Esophagus muscularis mucosa (tissue), 4 donors: ENCODE measurements around the gene ANKRD44. TPM values are rescaled to one million over a fixed set of nuclear protein-coding genes. Genes with fewer than 3 reads are reported as not detected.
A peak's percentile ranks its signal among the peaks of the same experiment; 100 is the strongest.

Experiments
- DNase-seq: peaks from one replicate; pipeline ENCODE4 v3.0.0-alpha.2; 2017; ENCODE audit errors: extremely low spot score
- H3K27ac ChIP-seq, 4 donors: fragments of 200-600 bp; sonication (generic); replicated peaks in 1 of 4; 1 replicate in 3 of 4; 2 replicates in 1 of 4; pipeline ENCODE4 v1.5.1; 2016 to 2019; ENCODE audit warnings: mild to moderate bottlenecking in 1 of 4
- H3K27me3 ChIP-seq, 4 donors: fragments of 200-600 bp; sonication (generic); one replicate each; pipeline versions ENCODE4 v1.5.1 to v1.6.0; 2016 to 2019
- H3K36me3 ChIP-seq, 4 donors: fragments of 200-600 bp; sonication (generic); one replicate each; pipeline ENCODE4 v1.5.1; 2016 to 2019
- H3K4me1 ChIP-seq, 4 donors: fragments of 200-600 bp; sonication (generic); one replicate each; pipeline ENCODE4 v1.5.1; 2016 to 2019
- H3K4me3 ChIP-seq, 4 donors: fragments of 200-600 bp; sonication (generic); 1 replicate in 2 of 4; 2 replicates in 2 of 4; pipeline ENCODE4 v1.5.1; 2016 to 2019; ENCODE audit warnings: mild to moderate bottlenecking in 4 of 4, moderate library complexity in 1 of 4
- H3K9me3 ChIP-seq, 4 donors: fragments of 200-600 bp; sonication (generic); 1 replicate in 3 of 4; 2 replicates in 1 of 4; pipeline ENCODE4 v1.5.1; 2016 to 2019
- CTCF ChIP-seq, 3 experiments: fragments of 200-600 bp in 2 of 3; fragments of 450-650 bp in 1 of 3; sonication (generic) in 2 of 3; IDR thresholded peaks; one replicate each; pipeline ENCODE4 v1.5.1; 2017 to 2019; ENCODE audit warnings: antibody characterized with exemption in 3 of 3, mild to moderate bottlenecking in 2 of 3, moderate library complexity in 1 of 3
- EP300 ChIP-seq: sonication (generic); formaldehyde crosslinking; IDR thresholded peaks from one replicate; pipeline ENCODE4 v1.6.1; 2017; ENCODE audit warnings: antibody characterized with exemption
- POLR2A ChIP-seq: fragments of 450-650 bp; IDR thresholded peaks from one replicate; pipeline ENCODE4 v1.6.1; 2017; ENCODE audit warnings: antibody characterized with exemption, moderate library complexity, mild to moderate bottlenecking, low read depth
- POLR2AphosphoS5 ChIP-seq, 2 donors: sonication (generic); formaldehyde crosslinking; IDR thresholded peaks; one replicate each; pipeline ENCODE4 v1.6.1; 2017; ENCODE audit warnings: antibody characterized with exemption in 2 of 2
- WGBS: methylation state at CpG from one replicate; pipeline ENCODE4 v1.1.5; 2018; 5-methylcytosine and 5-hydroxymethylcytosine counted together
- intact Hi-C: fragments of 100-400 bp; cut with DNase I; formaldehyde crosslinking; loops from one replicate; pipeline ENCODE4 v1.15.1; 2023
- total RNA-seq, 4 donors: library from RNA; depleted of rRNA; stranded (reverse); fragments of >200 nt; gene quantifications; one replicate each; pipeline versions ENCODE4 v1.1.0 to v1.2.1, GENCODE V29; 2016

Gene ANKRD44
- total RNA-seq, 4 donors from 2014 or later: 41.4 to 76.6 (median 48.1) TPM

DNA sequence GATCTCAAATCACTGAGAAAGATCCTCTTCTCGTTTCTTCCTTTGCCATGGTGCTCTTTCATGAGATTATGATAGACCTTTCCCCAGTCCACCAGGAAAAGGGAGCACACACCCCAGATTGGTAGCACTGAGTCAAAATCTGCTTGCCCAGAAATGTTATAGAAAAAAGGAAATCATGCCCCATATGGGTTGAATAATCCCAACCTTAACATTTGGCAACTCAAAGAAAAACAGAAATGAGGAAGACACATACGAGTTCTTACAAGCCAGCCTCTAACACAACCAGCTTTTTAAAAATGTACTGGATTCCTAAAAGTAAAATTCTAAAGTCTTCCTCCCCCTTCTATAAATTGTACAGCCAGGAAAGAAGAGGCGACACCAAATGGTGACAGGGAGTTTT lies 103.0 kb downstream of the ANKRD44 start:
- Histone ChIP-seq H3K27me3 (no peaks in the 10 kb centered on the region), H3K36me3 (no peaks in the 10 kb centered on the region), H3K4me3 (no peak overlapping the region), H3K9me3 (no peaks in the 10 kb centered on the region), H3K27ac (peak overlapping the region in 2 of 4 donors; percentile 13 to 28), H3K4me1 (peaks cover 4 to 80% (median 70%) of the 10 kb centered on the region in 4 donors)
- intact Hi-C loops: no loop called here
- TF ChIP-seq CTCF (IDR thresholded peaks at IDR 0.05) (no peak), EP300 (no peak), POLR2AphosphoS5 (IDR thresholded peaks at IDR 0.05) (no peak), POLR2A (no peak)
- WGBS: 79% methylated on average over 3 of the region's 3 CpGs
- no peak for DNase-seq

DNA sequence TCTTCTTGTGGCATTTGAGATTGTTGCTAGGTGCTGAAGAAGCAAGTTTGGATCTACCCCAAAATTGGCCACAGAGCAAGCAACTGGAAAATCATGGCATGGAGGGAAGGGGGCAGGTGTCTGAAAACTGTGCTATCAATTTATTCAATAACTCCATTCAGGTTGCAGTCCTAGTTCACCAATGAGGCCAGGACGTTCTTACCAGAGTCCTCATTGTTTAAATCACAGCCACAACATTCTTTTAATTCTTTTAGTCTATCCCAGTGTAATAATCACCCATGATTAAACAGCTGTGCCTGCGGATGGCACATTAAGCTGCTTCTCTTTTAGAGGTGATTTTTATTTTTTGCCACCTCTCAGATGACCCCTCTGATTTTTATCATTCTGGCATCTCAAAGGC lies 103.5 kb downstream of the ANKRD44 start:
- Histone ChIP-seq H3K36me3 (no peaks in the 10 kb centered on the region), H3K27me3 (no peaks in the 10 kb centered on the region), H3K27ac (peak overlapping the region in 2 of 4 donors; percentile 13 to 28), H3K4me3 (no peak overlapping the region), H3K9me3 (no peaks in the 10 kb centered on the region), H3K4me1 (peaks cover 4 to 75% (median 65%) of the 10 kb centered on the region in 4 donors)
- WGBS: 63% methylated on average over 2 of the region's 2 CpGs
- no peak for TF ChIP-seq EP300
- TF ChIP-seq CTCF (IDR thresholded peaks at IDR 0.05): no peak
- intact Hi-C loops: no loop called here
- peak; percentile 55 for DNase-seq

DNA sequence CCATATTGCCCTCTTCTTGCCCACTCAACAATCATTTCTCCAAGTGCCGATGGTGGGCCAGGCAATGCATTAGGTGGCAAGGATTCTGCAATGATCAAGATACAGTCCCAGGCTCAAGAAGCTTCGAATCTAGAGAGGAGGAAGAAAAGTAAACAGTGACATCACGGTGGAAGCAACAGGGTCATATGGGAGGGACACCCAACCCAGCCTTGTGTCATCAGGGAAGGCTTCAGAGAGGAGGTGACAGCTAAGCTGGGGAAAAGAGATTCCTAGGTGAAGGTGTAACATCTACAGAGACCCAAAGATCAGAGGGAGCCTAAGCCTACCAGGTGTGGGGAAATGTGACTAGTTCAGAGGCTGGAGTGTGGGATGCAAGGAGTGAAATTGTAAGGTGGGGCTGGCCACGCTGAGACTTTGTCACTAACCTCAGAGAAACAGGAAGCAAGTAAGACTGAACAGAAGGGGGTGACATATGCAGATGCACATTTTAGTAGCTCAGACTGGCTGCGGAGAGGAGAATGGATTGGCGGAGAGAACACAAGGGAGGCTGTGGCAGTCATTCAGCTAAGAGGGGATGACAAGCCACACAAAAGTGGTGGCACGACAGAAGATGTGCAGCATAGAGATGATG lies 104.9 kb downstream of the ANKRD44 start:
- Histone ChIP-seq H3K4me3 (no peak overlapping the region), H3K4me1 (peaks cover 4 to 75% (median 70%) of the 10 kb centered on the region in 4 donors), H3K36me3 (no peaks in the 10 kb centered on the region), H3K27me3 (no peaks in the 10 kb centered on the region), H3K27ac (peak overlapping the region in 2 of 4 donors; percentile 28 to 47), H3K9me3 (no peaks in the 10 kb centered on the region)
- peak; percentile 91 for DNase-seq
- TF ChIP-seq POLR2AphosphoS5 (IDR thresholded peaks at IDR 0.05): no peak
- TF ChIP-seq CTCF (IDR thresholded peaks at IDR 0.05): no peak
- no peak for TF ChIP-seq POLR2A
- TF ChIP-seq EP300: no peak
- 76% methylated on average over 7 of the region's 7 CpGs for WGBS
- intact Hi-C loops: no loop called here

DNA sequence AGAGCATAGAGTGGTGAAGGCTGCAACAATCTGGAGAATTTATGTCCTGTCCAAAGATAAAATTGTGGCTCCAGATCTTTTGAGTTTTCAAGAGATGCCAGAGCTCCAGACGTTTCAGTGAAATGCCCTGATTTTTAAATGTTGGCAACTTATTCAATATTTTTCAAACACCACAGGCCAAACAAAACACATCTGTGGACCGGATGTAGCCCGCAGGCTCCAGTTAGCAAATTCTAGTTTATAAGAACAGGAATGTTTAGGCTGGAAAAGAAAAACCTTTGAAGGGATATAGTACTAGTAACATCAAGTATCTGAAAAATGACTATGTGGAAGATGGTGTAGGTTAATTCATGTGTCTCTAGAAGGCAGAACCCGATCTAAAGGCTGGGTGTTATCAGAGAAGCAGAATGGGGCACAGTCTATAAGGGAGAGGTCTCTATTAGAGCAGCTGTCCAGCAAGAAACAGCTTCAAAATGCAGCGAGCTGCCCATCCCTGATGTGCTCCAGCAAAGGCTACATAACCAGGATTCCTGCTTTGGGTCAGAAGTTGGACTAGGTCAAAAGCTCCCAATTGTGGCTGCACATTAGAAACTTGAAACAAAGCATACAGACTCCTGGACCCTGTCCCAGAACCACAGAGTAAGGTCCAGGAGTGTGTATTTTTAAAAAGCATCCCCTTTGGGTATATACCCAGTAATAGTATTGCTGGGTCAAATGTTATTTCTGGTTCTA lies 105.9 kb downstream of the ANKRD44 start:
- Histone ChIP-seq H3K4me3 (no peak overlapping the region), H3K9me3 (no peaks in the 10 kb centered on the region), H3K27ac (peak overlapping the region; percentile 5 to 59 (median 26)), H3K4me1 (peaks cover 4 to 75% (median 75%) of the 10 kb centered on the region in 4 donors), H3K36me3 (no peaks in the 10 kb centered on the region), H3K27me3 (no peaks in the 10 kb centered on the region)
- peak; percentile 70 for DNase-seq
- WGBS: 42% methylated on average over 5 of the region's 5 CpGs
- intact Hi-C loops: no loop called here
- no peak for TF ChIP-seq POLR2AphosphoS5 (IDR thresholded peaks at IDR 0.05)
- TF ChIP-seq EP300: no peak
- TF ChIP-seq POLR2A: no peak
- TF ChIP-seq CTCF (IDR thresholded peaks at IDR 0.05): no peak
